GM08714 (cell line): ENCODE data around the gene RGCC.

ENCODE experiments used
- H3K4me3 ChIP-seq: fragments of 200-500 bp; sonication (Bioruptor generic); 2 replicates; pipeline ENCODE4 v1.5.1; 2014; ENCODE audit warnings: mild to moderate bottlenecking, low read length, inconsistent platforms
- ZNF274 ChIP-seq: IDR thresholded peaks from 2 replicates; pipeline ENCODE4 v1.6.1; 2012; ENCODE audit warnings: mild to moderate bottlenecking, low read depth, low read length

The RGCC gene

DNA sequence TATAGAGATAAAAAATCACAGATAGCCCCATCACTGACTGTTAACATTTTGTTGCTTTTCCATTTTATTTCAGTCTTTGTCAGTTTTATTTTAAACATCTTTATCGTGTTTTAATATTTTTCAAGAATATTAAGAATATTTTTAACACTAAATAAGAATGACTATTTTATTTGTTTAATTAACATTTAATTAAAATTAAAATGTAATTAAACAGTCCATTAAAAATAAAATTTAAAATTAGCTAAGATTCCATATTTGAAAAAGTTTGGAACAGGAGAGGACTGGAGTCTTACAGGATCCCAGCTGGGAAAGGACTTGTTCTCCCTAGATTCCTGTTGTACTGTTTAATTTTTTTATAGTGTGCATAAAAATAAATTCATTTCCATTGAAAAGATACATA lies 54.5 kb downstream of the RGCC start:
- H3K4me3 ChIP-seq, result no peak overlapping the region
- TF ChIP-seq ZNF274, result no peak

DNA sequence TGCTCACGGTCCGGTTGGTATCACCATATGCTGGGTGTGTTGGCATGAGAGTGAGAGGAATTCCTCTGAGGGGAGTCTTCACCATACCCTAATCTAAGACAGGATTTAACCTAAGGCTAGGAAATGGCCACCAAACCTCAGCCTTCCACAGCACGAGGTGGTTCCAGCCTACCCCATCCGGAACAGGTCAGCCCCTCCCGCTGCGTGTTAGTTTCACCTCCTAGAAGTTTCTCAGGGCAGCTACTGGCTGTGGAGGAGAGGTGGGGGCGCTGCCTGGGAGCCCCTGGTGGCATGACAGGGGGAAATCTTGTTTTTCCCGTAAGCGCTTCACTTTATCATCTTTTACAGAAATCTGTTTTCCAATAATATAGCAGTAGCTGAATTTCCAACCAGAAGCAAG lies 55.1 kb downstream of the RGCC start:
- TF ChIP-seq ZNF274, result no peak
- no peak overlapping the region for H3K4me3 ChIP-seq

DNA sequence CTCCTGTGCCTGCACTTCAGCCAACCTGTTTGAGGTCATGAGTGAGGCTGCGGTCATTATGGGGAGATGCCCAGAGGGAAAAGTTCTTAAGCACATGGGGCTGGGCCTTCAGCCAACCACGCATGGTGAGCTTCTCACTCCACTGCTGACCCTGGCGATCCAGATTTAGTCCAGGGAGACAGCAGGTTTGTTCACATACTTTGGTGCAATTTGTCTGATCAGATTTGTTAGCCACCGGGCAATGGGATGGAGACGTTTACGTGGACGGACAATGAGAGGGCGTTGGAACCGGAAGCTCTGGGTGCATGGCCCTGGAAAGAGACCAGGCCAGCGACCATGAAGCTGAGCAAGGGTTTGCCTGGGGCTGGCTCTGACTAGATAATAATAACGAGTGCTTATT lies 56.2 kb downstream of the RGCC start:
- no peak for TF ChIP-seq ZNF274
- no peak overlapping the region for H3K4me3 ChIP-seq

DNA sequence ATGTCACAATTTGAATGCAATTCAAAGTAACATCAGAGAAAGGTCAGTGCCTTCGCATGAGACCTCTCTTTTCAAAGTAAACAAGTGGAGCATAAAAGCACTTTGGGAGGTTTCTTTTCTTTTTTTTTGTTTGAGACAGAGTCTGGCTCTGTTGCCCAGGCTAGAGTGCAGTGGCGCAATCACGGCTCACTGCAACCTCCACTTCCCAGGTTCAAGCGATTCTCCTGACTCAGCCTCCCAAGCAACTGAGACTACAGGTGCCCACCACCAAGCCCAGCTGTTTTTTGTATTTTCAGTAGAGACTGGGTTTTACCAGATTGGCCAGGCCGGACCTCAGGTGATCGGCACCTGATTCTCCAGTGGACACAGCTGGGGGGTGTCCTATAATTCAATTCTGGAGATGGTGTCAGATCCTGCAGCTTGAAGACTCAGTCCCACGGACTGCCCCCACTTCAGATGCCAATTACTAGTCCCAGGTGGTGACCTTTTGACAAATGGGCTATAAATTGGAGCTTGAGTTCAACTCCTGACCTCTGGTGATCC lies 57.6 kb downstream of the RGCC start:
- no peak overlapping the region for H3K4me3 ChIP-seq
- TF ChIP-seq ZNF274, result no peak

DNA sequence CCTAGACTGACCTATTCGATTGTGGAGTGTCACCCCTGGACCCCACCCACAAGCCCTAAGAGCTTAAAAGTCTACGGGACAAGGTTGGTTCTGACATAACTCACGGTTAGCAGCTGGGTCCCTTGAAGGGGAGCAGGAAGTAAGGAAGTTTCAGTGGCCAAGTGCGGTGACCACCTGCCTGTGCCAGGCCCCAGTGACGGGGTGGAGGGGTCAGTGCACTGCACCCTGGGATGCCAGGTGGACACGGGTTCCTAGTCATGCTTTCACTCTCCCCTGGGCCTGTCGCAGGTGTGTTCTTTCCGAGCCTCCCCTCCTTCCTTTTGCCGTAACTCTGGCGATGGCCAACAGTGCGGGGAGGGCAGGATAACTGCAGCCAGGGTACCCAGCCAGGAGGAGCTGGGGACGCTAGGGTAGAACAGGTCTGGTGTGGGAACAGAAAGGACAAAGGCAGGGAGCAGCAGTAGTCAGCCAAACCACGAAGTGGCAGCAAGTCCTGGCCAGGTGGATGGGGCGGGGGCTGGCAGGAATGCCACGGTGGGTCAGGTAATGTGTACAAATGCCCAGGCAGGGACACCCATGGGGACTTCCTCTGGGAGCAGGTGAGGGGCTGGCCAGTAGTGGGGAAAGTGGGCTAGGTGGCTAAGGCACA lies 58.3 kb downstream of the RGCC start:
- no peak for TF ChIP-seq ZNF274
- H3K4me3 ChIP-seq, result no peak overlapping the region

DNA sequence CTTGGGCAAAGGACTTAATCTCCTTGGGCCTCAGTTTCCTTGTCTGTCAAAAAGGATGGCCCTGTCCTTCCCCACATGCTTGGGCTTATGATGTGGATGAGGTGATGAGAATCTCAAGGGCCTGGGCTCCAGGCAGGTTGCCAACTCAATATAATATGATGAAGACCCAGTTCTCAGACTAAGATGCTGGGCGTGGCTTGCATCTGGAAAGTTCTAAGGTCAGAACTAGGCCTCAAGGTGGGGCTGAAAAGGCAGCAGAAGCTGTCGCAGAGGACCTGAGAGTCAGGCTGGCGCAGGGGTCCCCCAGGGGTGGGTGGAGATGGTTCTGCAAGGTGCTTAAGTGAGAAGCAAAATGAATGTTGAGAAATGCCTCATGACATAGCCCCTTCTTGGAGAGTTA lies 58.8 kb downstream of the RGCC start:
- no peak for TF ChIP-seq ZNF274
- no peak overlapping the region for H3K4me3 ChIP-seq

DNA sequence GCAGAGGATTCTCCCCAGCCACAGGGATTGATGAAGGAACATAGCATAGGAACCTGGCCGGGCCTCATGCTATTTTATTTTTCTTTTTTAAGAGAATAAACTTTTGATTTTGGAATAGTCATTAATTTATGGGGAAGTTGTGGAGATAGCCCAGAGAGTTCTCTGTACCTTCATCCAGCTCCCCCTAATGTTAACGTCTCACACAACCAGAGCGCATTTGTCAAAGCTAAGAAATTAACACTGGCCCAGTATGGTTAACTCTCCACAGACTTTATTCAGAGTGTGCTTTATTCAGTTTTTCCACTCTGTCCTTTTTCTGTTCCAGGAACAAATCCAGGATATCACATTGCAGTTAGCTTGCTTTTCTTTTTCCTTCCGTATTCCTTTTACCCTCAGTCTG lies 59.4 kb downstream of the RGCC start:
- TF ChIP-seq ZNF274, result no peak

DNA sequence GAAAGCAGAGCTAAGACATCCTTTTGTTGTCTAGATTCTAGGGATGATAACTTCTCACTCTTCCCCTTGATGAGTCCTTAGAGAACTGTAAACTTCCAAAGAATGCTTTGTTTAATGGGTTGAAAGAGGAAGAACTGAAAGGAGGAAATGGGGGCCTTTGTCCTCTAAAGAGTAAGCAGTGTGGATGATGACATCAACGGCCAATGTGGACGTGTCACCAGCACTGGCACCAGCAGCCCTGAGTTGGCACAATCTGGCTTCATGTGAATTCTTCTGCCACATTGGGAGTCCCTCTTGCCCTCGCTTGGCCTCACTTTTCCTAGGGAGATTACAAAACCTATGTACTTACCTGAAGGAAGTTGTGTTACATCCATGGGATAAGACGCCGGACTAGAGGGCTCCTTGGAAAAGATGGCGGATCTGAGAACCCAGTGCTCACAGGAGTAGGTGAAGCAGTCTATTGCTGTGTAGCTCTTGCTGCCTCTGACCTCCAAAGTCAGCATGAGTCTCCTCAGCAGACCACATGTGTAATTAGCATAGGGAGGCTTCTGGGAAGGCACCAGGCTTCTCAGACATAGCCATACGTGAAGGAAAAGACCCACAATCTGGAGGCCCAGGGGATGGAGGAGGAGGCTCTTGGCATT lies 62.8 kb downstream of the RGCC start:
- TF ChIP-seq ZNF274, result no peak
- H3K4me3 ChIP-seq, result no peak overlapping the region

More for the DNA sequence above, 59.4 kb downstream of the RGCC start:
- H3K4me3 ChIP-seq, result no peak overlapping the region
